HG03066 (cell line): ENCODE data around the gene LMAN2.

Experiments
- ATAC-seq: cut with Tn5 transposase; IDR thresholded peaks from one replicate; pipeline ENCODE4 v1.9.1; 2021; ENCODE audit warnings: low read depth; ENCODE audit not compliant: unreplicated experiment

Gene LMAN2

GRCh38 chr5:177293819-177294581, 57.5 kb downstream of the LMAN2 start:
- no peak for ATAC-seq

DNA sequence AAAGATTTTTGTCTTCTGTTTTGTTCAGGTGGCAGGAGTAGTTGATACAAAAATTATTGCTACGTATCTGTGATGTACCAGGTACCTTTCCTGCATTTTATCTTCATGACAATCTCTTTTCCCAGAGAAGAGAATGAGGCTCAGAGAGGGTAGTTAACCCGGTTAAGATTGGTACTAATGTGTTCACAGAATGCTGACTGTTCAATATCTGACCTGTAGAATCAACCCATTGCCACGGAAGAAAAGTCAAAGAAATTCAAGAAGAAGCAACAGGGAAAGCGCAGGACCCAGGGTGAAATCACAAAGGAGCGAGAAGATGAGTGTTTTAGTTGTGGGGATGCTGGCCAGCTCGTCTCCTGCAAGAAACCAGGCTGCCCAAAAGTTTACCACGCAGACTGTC, 59.7 kb downstream of the LMAN2 start:
- no peak for ATAC-seq

DNA sequence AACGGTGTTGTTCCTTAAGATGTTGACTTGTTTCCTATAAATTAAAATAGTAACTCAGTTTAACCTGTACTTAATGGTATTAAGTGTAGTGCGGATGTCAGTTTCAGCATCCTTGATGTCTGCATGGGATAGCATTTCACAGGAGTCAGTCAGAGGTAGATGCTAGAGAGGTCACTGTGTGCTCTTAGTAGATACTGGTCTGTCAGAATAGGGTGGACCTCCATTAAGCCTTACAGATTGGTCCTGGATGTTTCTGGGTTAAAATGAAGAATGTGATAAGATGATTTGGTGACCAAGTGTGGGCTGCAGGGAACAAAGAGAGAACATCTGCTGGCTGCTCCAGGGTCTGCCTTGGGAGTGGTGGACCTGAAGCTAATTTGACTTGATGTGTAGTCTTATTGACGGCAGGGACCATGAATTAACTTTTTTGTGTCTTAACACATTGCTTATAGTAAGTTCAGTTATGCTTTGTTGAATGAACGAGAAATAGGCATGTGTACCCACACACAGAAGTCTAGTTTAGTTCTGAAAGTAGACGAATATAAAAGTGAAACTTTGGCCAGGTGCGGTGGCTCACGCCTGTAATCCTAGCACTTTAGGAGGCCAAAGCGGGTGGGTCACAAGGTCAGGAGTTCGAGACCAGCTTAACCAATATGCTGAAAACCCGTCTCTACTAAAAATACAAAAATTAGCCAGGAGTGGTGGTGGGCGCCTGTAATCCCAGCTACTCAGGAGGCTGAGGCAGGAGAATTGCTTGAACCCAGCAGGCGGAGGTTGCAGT, 60.5 kb downstream of the LMAN2 start:
- ATAC-seq: no peak

DNA sequence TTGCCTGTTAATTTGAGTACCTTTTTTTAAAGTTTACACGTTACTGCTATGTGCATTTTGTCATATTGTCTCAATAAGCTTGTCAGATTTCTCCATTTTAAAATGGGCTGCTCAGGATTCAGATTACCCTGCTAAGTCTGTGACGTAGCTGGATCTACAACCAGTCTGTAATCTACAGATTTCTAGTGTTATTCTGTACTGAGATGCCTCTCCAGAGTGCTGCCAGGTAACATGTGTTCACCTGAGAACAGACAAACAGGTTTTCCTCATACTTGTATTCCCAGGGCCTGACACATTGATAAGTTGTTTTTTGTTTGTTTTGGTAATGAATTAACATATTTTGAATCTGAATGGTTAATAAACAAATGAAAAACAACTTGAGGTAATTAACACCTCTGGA, 63.3 kb downstream of the LMAN2 start:
- ATAC-seq: no peak
